A673 (cell line): ENCODE data around the gene HLA-DRA. TPM values are rescaled to one million over a fixed set of nuclear protein-coding genes. Genes with fewer than 3 reads are reported as not detected.

Source experiments
- BruUV-seq: library from RNA; stranded (reverse); fragments of 400-500 nt; replicated peaks from 2 replicates; lab custom pipeline; 2021; lab: Mats Ljungman, UMichigan
- CTCF ChIA-PET: fragments of 300-600 bp; sonication (Branson Sonifier 250); formaldehyde crosslinking; loops from one replicate; lab custom pipeline; 2022; ENCODE audit warnings: antibody characterized with exemption; lab: Charles Lee
- POLR2A ChIA-PET: fragments of 300-600 bp; sonication (Branson Sonifier 250); formaldehyde crosslinking; loops from one replicate; lab custom pipeline; 2022; ENCODE audit warnings: antibody characterized with exemption; ENCODE audit not compliant: low non-redundant PET; lab: Charles Lee
- DNase-seq: peaks from one replicate; pipeline ENCODE4 v3.0.0-alpha.2; 2015; ENCODE audit warnings: low spot score
- H3K27ac ChIP-seq: fragments of 200-600 bp; sonication (generic); 2 replicates; pipeline ENCODE4 v1.5.1; 2016; ENCODE audit warnings: mixed run types, low read depth, mild to moderate bottlenecking, mixed read lengths, antibody characterized with exemption, low read length; ENCODE audit not compliant: poor library complexity, severe bottlenecking
- H3K27me3 ChIP-seq: fragments of 200-600 bp; sonication (generic); replicated peaks from 2 replicates; pipeline ENCODE4 v1.6.1; 2017; ENCODE audit warnings: mixed run types, low read depth, mild to moderate bottlenecking, mixed read lengths, antibody characterized with exemption, low read length; ENCODE audit not compliant: insufficient read depth, poor library complexity
- H3K36me3 ChIP-seq: fragments of 200-600 bp; sonication (generic); 2 replicates; pipeline ENCODE4 v1.6.1; 2016; ENCODE audit warnings: mixed run types, mild to moderate bottlenecking, mixed read lengths, antibody characterized with exemption, low read length; ENCODE audit not compliant: insufficient read depth, poor library complexity, severe bottlenecking
- H3K4me1 ChIP-seq: fragments of 200-600 bp; sonication (generic); 2 replicates; pipeline ENCODE4 v1.6.1; 2017; ENCODE audit warnings: mixed run types, mild to moderate bottlenecking, mixed read lengths, antibody characterized with exemption, low read length; ENCODE audit not compliant: insufficient read depth, poor library complexity, severe bottlenecking
- H3K4me3 ChIP-seq: fragments of 200-600 bp; sonication (generic); 2 replicates; pipeline ENCODE4 v1.5.1; 2016; ENCODE audit warnings: low read depth, mixed run types, mild to moderate bottlenecking, mixed read lengths, low read length; ENCODE audit not compliant: poor library complexity, severe bottlenecking
- H3K9me3 ChIP-seq: fragments of 200-600 bp; sonication (generic); 2 replicates; pipeline ENCODE4 v1.6.1; 2016; ENCODE audit warnings: mixed run types, low read depth, mild to moderate bottlenecking, mixed read lengths, antibody characterized with exemption, low read length; ENCODE audit not compliant: poor library complexity, severe bottlenecking
- CTCF ChIP-seq: fragments of 300-800, 200-600 bp; sonication (generic); conservative IDR thresholded peaks from 2 replicates; pipeline ENCODE4 v1.5.1; 2017; ENCODE audit warnings: low read depth, mild to moderate bottlenecking, antibody characterized with exemption, low read length, moderate library complexity, mixed read lengths
- EZH2 ChIP-seq: fragments of 200-600 bp; sonication (generic); IDR thresholded peaks from 2 replicates; pipeline ENCODE4 v1.6.1; 2017; ENCODE audit warnings: borderline replicate concordance, low read depth, mild to moderate bottlenecking, mixed read lengths, antibody characterized with exemption, low read length; ENCODE audit not compliant: poor library complexity, severe bottlenecking
- intact Hi-C: fragments of 100-400 bp; cut with micrococcal nuclease; formaldehyde crosslinking; loops from one replicate; pipeline ENCODE4 v1.10.0; 2022; ENCODE audit not compliant: unreplicated experiment
- total RNA-seq: library from RNA; stranded (reverse); gene quantifications from 2 replicates; pipeline ENCODE4 v1.2.3, GENCODE V29; 2021

Gene HLA-DRA
- total RNA-seq, 1 experiment from 2014 or later, result not detected

DNA sequence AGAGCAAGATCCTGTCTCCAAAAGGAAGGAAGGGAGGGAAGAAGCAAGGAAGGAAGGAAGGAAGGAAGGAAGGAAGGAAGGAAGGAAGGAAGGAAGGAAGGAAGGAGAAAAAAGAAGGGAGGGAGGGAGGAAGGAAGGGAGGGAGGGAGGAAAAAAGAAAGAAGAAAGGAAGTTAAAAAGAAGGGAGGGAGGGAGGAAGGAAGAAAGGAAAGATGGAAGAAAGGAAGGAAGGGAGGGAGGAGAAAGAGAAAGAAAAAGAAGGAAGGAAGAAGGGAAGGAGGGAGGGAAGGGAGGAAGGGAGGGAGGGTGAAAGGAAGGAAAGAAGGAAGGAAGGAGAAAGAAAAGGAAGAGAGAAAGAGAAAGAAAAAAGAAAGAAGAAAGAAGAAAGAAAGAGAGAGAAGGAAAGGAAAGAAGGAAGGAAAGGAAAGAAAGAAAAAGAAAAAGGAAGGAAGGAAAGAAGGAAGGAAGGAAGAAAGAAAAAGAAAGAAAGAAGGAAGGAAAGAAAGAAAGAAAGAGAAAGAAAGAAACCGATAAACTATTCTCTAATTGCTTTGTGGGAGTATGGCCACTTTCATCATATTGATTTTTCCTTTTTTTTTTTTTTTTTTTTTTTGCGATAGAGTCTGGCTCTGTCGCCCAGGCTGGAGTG is 9.5 kb downstream of the HLA-DRA start:
- no TSS peak for BruUV-seq
- CTCF ChIA-PET, result no interaction called here
- no peak overlapping the region for H3K4me3 ChIP-seq

DNA sequence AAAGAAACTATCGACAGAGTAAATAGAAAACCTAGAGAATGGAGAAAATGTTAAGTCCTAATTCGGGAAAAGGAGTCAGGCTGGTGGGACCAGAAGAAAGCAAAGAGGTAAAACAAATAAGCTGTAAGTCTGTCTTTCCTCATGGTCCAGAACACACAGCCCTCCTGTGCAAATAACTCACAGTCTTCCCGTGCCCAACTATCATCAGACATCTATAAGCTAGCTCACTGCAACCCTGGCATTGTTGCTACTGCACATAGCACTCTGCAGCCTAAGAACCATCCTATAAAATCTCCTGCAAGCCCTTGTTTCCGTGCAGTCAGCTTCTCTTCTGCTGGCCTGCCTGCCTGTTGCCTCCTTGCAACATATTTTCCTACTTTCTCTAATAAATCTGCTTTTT is 17.4 kb downstream of the HLA-DRA start:
- no peak for DNase-seq
- Histone ChIP-seq H3K27ac (no peak overlapping the region), H3K4me1 (no peaks in the 10 kb centered on the region), H3K4me3 (no peak overlapping the region), H3K9me3 (no peaks in the 10 kb centered on the region), H3K27me3 (peaks cover 23% of the 10 kb centered on the region), H3K36me3 (no peaks in the 10 kb centered on the region)
- TF ChIP-seq EZH2, result no peak
- no peak for TF ChIP-seq CTCF
- ChIA-PET POLR2A (no interaction called here), CTCF (no interaction called here)
- no TSS peak for BruUV-seq
- intact Hi-C loops, result no loop called here

More for the DNA sequence above, 9.5 kb downstream of the HLA-DRA start:
- H3K9me3 ChIP-seq, result no peaks in the 10 kb centered on the region
- no peaks in the 10 kb centered on the region for H3K4me1 ChIP-seq
- DNase-seq, result no peak
- no peaks in the 10 kb centered on the region for H3K36me3 ChIP-seq
- TF ChIP-seq CTCF (no peak), EZH2 (no peak)
- no peak overlapping the region for H3K27ac ChIP-seq
- POLR2A ChIA-PET, result no interaction called here
- peaks cover 12% of the 10 kb centered on the region for H3K27me3 ChIP-seq
- intact Hi-C loops, result no loop called here

DNA sequence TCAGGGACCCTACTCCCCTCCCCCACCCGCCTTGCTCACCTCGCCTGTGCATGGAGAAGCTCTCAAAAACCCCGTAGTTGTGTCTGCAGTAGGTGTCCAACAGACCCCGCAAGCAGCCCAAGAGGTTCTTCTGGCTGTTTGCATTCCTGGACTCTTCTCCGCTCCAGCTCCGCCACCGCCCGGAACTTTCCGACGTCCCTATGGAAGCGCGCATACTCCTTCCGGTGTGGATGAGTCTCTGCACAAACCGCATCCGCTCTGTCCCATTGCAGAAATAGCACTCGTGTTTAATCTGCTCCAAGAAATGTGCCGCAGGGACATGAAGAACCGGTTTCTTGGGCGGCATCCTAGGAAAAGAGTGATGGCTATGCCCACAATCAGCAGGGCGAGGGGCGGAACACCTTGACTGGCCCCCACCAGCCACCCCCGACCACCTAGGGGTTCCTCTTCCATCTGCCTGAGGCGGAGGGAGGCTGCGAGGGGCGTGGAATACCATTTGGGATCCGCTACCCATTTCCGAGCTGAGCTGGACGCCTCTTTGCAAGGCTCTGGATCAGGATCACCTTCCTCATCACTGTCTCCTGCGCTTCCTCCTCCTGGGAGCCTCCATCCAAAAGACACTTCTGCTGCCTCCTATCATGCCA is 20.2 kb downstream of the HLA-DRA start:
- no peak overlapping the region for H3K27ac ChIP-seq
- ChIA-PET POLR2A (no interaction called here), CTCF (interaction anchor here (0.7 kb wide), 1 partner anchor 530 kb away, joined by 5 read pairs; no protein-coding TSS in a partner anchor)
- no peak overlapping the region for H3K4me3 ChIP-seq
- H3K36me3 ChIP-seq, result no peaks in the 10 kb centered on the region
- intact Hi-C loops, result no loop called here
- no peak for DNase-seq
- H3K4me1 ChIP-seq, result no peaks in the 10 kb centered on the region
- no TSS peak for BruUV-seq
- TF ChIP-seq EZH2 (no peak), CTCF (no peak)
- peaks cover 30% of the 10 kb centered on the region for H3K27me3 ChIP-seq
- no peaks in the 10 kb centered on the region for H3K9me3 ChIP-seq
